ENCODE measurements around the gene FBXL15.

The FBXL15 gene

DNA sequence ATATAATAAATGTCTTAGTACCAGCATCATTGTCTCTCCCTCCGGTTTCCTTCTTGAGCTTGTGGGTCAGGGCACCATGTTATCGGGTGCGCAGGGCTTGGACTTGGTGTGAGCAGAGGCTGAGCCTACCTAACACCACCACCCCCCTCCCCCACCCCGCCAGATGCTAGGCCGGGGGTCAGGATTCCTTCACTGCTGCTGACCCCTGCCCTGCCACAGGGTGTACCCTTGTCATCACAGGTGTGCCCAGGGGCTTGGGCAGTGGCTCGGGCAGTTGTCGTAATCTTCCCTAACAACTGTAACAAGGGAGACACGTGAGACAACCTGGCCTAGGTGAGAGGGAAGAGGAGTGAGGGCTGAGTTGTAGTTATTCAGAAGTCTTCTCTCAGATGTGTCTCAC, 37.8 kb upstream of the FBXL15 start:
- no peak for DNase-seq (ENCODE audit: low read depth)
- TF ChIP-seq, protein P1, sequence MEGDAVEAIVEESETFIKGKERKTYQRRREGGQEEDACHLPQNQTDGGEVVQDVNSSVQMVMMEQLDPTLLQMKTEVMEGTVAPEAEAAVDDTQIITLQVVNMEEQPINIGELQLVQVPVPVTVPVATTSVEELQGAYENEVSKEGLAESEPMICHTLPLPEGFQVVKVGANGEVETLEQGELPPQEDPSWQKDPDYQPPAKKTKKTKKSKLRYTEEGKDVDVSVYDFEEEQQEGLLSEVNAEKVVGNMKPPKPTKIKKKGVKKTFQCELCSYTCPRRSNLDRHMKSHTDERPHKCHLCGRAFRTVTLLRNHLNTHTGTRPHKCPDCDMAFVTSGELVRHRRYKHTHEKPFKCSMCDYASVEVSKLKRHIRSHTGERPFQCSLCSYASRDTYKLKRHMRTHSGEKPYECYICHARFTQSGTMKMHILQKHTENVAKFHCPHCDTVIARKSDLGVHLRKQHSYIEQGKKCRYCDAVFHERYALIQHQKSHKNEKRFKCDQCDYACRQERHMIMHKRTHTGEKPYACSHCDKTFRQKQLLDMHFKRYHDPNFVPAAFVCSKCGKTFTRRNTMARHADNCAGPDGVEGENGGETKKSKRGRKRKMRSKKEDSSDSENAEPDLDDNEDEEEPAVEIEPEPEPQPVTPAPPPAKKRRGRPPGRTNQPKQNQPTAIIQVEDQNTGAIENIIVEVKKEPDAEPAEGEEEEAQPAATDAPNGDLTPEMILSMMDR (conservative IDR thresholded peaks at IDR 0.05; ENCODE audit: low read length), result no peak
- no peak overlapping the region for H3K4me3 ChIP-seq (ENCODE audit: low read length)

DNA sequence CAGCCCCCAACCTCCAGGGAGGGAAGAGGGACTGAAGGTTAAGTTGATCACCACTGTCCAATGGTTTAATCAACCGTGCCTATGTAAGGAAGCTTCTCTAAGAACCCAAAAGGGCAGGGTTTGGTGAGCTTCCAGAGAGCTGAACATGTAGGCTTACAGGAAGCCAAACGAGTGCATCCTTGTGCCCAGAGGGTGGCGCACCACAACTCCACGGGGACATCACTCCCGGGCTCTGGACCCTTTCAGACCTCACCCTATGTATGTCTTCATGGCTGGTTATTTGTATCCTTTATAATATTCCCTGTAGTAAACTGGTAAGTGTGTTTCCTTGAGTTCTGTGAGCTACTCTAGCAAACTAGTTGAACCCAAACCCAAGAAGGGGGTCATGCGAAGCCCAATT, 36.6 kb upstream of the FBXL15 start:
- H3K4me3 ChIP-seq (ENCODE audit: low read length), result no peak overlapping the region
- TF ChIP-seq, protein P1 (conservative IDR thresholded peaks at IDR 0.05; ENCODE audit: low read length), result peak; percentile 23; the same call in 1 of the 2 replicates
- DNase-seq (ENCODE audit: low read depth), result no peak

DNA sequence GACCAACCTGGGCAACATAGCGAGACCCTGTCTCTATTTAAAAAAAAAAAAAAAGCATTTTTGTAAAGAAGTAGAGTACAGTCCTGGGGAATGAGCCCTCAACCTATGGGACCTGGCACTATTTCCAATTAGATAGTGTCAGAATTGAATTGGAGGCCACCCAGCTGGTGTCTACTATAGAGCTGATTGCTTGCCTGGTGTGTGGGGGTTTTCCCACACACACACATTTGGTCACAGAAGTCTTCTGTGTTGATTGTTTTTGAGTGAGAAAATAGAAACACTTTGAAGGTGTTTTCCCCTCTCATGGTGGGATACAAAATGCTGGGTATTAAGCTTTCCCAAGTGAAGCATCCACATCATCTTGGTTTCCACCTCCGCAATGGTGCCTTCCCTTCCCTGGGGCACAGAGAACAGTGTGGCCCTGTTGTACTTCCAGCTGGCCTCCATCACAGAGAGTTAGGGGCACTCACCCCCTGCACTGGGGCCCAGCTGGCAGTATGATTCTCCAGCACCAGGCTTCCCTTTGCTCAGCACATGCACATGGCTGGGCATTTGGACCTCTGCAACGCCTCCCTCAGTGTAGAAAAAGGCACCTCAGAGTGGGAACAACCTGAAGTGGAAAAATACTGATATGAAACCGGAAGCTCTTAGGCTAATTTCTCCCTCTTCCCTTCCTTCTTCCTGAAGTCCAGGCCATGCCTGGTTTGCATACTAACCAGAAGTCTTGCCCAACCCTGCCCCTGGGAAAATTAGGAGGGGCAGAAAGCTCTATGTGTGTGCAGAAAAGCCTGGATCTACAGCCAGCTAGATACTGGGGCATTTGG, 35.8 kb upstream of the FBXL15 start:
- DNase-seq (ENCODE audit: low read depth), result peak; percentile 48
- TF ChIP-seq, protein P1 (conservative IDR thresholded peaks at IDR 0.05; ENCODE audit: low read length), result no peak

DNA sequence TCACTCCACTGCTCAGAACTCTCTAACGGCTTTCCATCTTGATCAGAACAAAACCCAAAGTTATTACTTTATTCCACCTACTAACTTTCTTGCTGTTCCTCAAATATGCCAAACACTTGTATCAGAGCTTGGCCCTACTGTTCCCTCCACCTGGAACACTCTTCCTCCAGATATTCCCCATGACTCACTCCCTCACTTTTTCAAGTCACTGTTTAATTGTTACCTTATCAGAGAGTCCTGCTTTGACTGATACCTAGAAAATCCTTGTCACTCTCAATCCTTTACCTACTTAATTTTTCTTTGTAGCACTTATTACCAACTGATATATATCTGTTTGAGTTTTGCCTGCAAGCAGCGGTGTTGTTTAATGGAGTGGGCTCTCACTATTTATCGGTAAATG, 30.7 kb upstream of the FBXL15 start:
- H3K4me3 ChIP-seq (ENCODE audit: low read length), result no peak overlapping the region
- DNase-seq (ENCODE audit: low read depth), result no peak
- TF ChIP-seq, protein P1 (conservative IDR thresholded peaks at IDR 0.05; ENCODE audit: low read length), result no peak

More for the DNA sequence above, 35.8 kb upstream of the FBXL15 start:
- no peak overlapping the region for H3K4me3 ChIP-seq (ENCODE audit: low read length)

DNA sequence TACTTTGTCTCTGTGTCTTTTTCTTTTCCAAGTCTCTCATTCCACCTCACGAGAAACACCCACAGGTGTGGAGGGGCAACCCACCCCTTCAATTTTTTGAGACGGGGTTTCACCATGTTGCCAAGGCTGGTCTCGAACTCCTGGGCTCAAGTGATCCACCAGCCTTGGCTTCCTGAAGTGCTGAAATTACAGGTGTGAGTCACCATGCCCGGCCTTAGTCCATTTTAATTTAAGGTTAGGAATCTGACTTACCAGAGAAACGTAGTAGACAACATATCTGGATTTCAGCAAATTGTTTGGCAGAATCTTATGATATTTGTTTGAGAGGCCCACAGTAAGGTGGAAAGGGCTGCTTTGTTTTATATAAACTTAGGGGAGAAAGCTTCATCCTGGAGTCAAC, 28.3 kb upstream of the FBXL15 start:
- DNase-seq (ENCODE audit: low read depth), result no peak
- no peak overlapping the region for H3K4me3 ChIP-seq (ENCODE audit: low read length)
- TF ChIP-seq, protein P1 (conservative IDR thresholded peaks at IDR 0.05; ENCODE audit: low read length), result no peak

DNA sequence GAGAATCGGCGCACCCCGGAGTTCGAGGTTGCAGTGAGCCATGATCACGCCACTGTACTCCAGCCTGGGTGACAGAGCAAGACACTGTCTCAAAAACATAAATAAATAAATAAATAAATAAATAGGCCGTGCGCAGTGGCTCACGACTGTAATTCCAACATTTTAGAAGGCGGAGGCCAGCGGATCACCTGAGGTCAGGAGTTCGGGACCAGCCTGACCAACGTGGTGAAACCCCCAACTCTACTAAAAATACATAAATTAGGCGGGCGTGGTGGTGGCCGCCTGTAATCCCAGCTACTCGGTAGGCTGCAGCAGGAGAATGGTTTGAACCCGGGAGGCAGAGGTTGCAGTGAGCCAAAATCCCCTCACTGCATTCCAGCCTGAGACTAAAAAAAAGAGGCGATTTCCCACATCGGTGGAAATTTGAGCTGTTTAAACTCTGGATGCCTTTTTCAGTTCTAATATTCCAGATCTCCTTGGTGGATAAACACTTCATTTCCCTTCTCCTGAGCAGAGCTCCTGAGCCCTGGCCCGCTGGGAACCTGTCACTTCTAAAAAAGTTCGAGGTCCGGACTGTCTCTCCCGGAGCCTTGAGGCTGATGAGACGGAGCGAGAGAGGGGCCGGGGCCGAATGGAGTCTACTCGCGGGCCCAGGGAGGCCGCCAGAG, 27.1 kb upstream of the FBXL15 start:
- H3K4me3 ChIP-seq (ENCODE audit: low read length), result peak overlapping the region; percentile 86
- DNase-seq (ENCODE audit: low read depth), result no peak
- TF ChIP-seq, protein P1 (conservative IDR thresholded peaks at IDR 0.05; ENCODE audit: low read length), result no peak

Data from AG10803 (cell line).